Kidney epithelial cell (primary cell): ENCODE results near the gene PIK3R4. TPM values are rescaled to one million over a fixed set of nuclear protein-coding genes. Genes with fewer than 3 reads are reported as not detected.

Source experiments
- DNase-seq: peaks from one replicate; pipeline ENCODE4 v3.0.0-alpha.2; 2010; ENCODE audit warnings: low read depth
- H3K27me3 ChIP-seq: 2 replicates; pipeline ENCODE4 v1.6.0; 2011; ENCODE audit warnings: low read length; ENCODE audit not compliant: control insufficient read depth, insufficient read depth
- H3K36me3 ChIP-seq: 2 replicates; pipeline ENCODE4 v1.5.1; 2011; ENCODE audit warnings: low read length; ENCODE audit not compliant: control insufficient read depth, insufficient read depth
- H3K4me3 ChIP-seq: 2 replicates; pipeline ENCODE4 v1.5.1; 2011; ENCODE audit warnings: low read depth, mild to moderate bottlenecking, control low read depth, low read length
- CTCF ChIP-seq: IDR thresholded peaks from 2 replicates; pipeline ENCODE4 v1.5.1; 2011; ENCODE audit warnings: mild to moderate bottlenecking, moderate library complexity, low read length, control low read depth, inconsistent platforms; ENCODE audit not compliant: insufficient read depth, poor library complexity, severe bottlenecking
- total RNA-seq: library from RNA; depleted of rRNA; stranded (reverse); fragments of >200 nt; gene quantifications from 2 replicates; pipeline ENCODE4 v1.2.3, GENCODE V29; 2015

The PIK3R4 gene
- total RNA-seq, 1 donor from 2014 or later, result 32.9 TPM

GRCh38 chr3:130687327-130687726 lies 59.3 kb downstream of the PIK3R4 start:
- no peaks in the 10 kb centered on the region for H3K36me3 ChIP-seq
- no peaks in the 10 kb centered on the region for H3K27me3 ChIP-seq
- no peak for TF ChIP-seq CTCF
- DNase-seq, result no peak
- H3K4me3 ChIP-seq, result no peak overlapping the region

- no peak for DNase-seq
- H3K4me3 ChIP-seq, result no peak overlapping the region
- no peak for TF ChIP-seq CTCF
- no peaks in the 10 kb centered on the region for H3K36me3 ChIP-seq
- no peaks in the 10 kb centered on the region for H3K27me3 ChIP-seq
Measured at GRCh38 chr3:130686833-130687232, 59.8 kb downstream of the PIK3R4 start.

GRCh38 chr3:130682131-130682530 lies 64.5 kb downstream of the PIK3R4 start:
- no peaks in the 10 kb centered on the region for H3K27me3 ChIP-seq
- no peak for TF ChIP-seq CTCF
- no peak for DNase-seq
- no peak overlapping the region for H3K4me3 ChIP-seq
- peaks cover 1% of the 10 kb centered on the region for H3K36me3 ChIP-seq

DNA sequence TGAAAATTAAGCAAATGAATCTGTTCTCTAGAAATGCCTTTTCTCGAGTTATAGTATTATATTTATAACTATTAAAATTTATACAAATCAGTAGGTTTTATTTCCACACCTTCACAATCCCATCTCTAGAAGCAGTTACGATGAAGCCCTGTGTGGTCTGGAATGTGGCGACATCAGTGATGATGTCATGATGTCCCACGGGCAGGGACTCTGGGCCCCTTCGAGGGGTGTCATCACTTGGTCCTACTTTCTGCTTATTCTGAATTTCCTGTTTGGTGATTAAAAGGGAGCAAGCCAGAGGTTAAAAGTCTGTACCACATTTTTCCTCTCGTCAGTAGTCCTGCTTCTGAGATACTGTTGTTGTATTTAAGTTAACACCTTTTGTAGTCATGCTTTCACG lies 67.4 kb downstream of the PIK3R4 start:
- no peak for TF ChIP-seq CTCF
- H3K4me3 ChIP-seq, result no peak overlapping the region
- DNase-seq, result no peak
- peaks cover 1% of the 10 kb centered on the region for H3K36me3 ChIP-seq
- no peaks in the 10 kb centered on the region for H3K27me3 ChIP-seq

DNA sequence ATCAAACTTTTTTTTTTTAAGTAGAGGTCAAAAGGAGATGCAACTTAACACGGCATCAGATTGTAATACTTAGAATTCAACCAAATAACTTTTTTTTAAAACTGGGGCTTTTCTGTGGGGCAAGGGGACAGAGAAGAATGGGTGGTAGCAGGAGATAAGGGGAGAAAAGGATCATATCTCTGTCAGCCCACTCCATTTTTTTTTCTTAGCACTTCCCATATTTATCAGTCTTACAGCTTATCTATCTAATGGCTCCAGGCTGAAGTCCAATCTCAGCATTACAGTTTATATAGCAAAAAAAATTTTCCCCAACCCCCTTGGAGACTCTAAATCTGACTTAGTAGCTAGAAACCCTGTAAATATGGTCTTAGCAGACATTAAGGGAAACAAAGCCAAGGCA lies 69.3 kb downstream of the PIK3R4 start:
- Histone ChIP-seq H3K36me3 (peaks cover 1% of the 10 kb centered on the region), H3K27me3 (no peaks in the 10 kb centered on the region), H3K4me3 (no peak overlapping the region)
- no peak for TF ChIP-seq CTCF
- no peak for DNase-seq

- no peak for DNase-seq
- no peaks in the 10 kb centered on the region for H3K36me3 ChIP-seq
- no peak overlapping the region for H3K4me3 ChIP-seq
- no peak for TF ChIP-seq CTCF
- H3K27me3 ChIP-seq, result no peaks in the 10 kb centered on the region
Measured at GRCh38 chr3:130671545-130672312, 74.9 kb downstream of the PIK3R4 start.
